Hepatocyte (in vitro differentiated cells): Measurements from ENCODE around the gene CPEB3. TPM values are rescaled to one million over a fixed set of nuclear protein-coding genes. Genes with fewer than 3 reads are reported as not detected.
"Not testable (repeated sequence)": the region's sequence is repeated elsewhere in the genome, so short reads cannot be mapped to it uniquely, and the experiment has no call there.

ENCODE experiments used
- DNase-seq: peaks from one replicate; pipeline ENCODE4 v3.0.0-alpha.2; 2016; ENCODE audit warnings: low spot score
- H2AFZ ChIP-seq: fragments of 200-600 bp; sonication (generic); 2 replicates; pipeline ENCODE4 v1.6.0; 2016; ENCODE audit warnings: antibody characterized with exemption, mild to moderate bottlenecking
- H3K27ac ChIP-seq: fragments of 200-600 bp; sonication (generic); 2 replicates; pipeline ENCODE4 v1.5.1; 2016; ENCODE audit warnings: mild to moderate bottlenecking
- H3K27me3 ChIP-seq: fragments of 200-600 bp; sonication (generic); 2 replicates; pipeline ENCODE4 v1.6.1; 2016
- H3K36me3 ChIP-seq: fragments of 200-600 bp; sonication (generic); replicated peaks from 2 replicates; pipeline ENCODE4 v1.5.1; 2016; ENCODE audit warnings: low read depth; ENCODE audit not compliant: insufficient read depth
- H3K4me1 ChIP-seq: fragments of 200-600 bp; sonication (generic); 2 replicates; pipeline ENCODE4 v1.5.1; 2016; ENCODE audit warnings: mild to moderate bottlenecking, moderate library complexity; ENCODE audit not compliant: insufficient read depth
- H3K4me2 ChIP-seq: fragments of 200-600 bp; sonication (generic); 2 replicates; pipeline ENCODE4 v1.6.0; 2016
- H3K4me3 ChIP-seq: fragments of 200-600 bp; sonication (generic); 2 replicates; pipeline ENCODE4 v1.5.1; 2016; ENCODE audit warnings: mild to moderate bottlenecking
- H3K79me2 ChIP-seq: fragments of 200-600 bp; sonication (generic); 2 replicates; pipeline ENCODE4 v1.6.0; 2017; ENCODE audit warnings: mild to moderate bottlenecking
- H3K9me2 ChIP-seq: fragments of 200-600 bp; sonication (generic); replicated peaks from 2 replicates; pipeline ENCODE4 v1.6.0; 2017; ENCODE audit warnings: mild to moderate bottlenecking; ENCODE audit not compliant: insufficient read depth
- H3K9me3 ChIP-seq: fragments of 200-600 bp; sonication (generic); 2 replicates; pipeline ENCODE4 v1.5.1; 2016; ENCODE audit warnings: low read depth, mild to moderate bottlenecking
- H4K20me1 ChIP-seq: fragments of 200-600 bp; sonication (generic); 2 replicates; pipeline ENCODE4 v1.6.0; 2016; ENCODE audit warnings: mild to moderate bottlenecking; ENCODE audit not compliant: insufficient read depth, poor library complexity, severe bottlenecking
- EZH2 ChIP-seq: fragments of 200-600 bp; sonication (generic); IDR thresholded peaks from 2 replicates; pipeline ENCODE4 v1.6.1; 2016; ENCODE audit warnings: antibody characterized with exemption, mild to moderate bottlenecking, borderline replicate concordance
- EZH2phosphoT487 ChIP-seq: fragments of 200-600 bp; sonication (generic); IDR thresholded peaks from one replicate; pipeline ENCODE4 v1.6.1; 2018; ENCODE audit warnings: antibody characterized with exemption, mild to moderate bottlenecking, low read depth, moderate library complexity; ENCODE audit not compliant: unreplicated experiment, severe bottlenecking
- WGBS: methylation state at CpG from one replicate; pipeline ENCODE4 v1.1.6; 2016; ENCODE audit warnings: low lambda C conversion rate; ENCODE audit errors: missing lambda C conversion rate; 5-methylcytosine and 5-hydroxymethylcytosine counted together
- polyA plus RNA-seq: library from polyadenylated mRNA; unstranded; fragments of >200 nt; fragmentation: Nextera tagmentation; extraction: Ambion mirVana; gene quantifications from 2 replicates; pipeline ENCODE4 v1.2.1, GENCODE V29; 2016
- total RNA-seq: library from RNA; depleted of rRNA; stranded (reverse); fragments of >200 nt; gene quantifications from 2 replicates; pipeline ENCODE4 v1.2.3, GENCODE V29; 2014
- TF ChIP-seq, protein P1 (sequence below): fragments of 200-600 bp; sonication (generic); IDR thresholded peaks from 2 replicates; pipeline ENCODE4 v1.5.1; 2016; ENCODE audit warnings: antibody characterized with exemption, mild to moderate bottlenecking; ENCODE audit not compliant: poor library complexity

Gene CPEB3
- total RNA-seq, result 4.1 and 4.9 TPM in 2 replicates
- polyA plus RNA-seq, result 3.8 and 4.0 TPM in 2 replicates

DNA sequence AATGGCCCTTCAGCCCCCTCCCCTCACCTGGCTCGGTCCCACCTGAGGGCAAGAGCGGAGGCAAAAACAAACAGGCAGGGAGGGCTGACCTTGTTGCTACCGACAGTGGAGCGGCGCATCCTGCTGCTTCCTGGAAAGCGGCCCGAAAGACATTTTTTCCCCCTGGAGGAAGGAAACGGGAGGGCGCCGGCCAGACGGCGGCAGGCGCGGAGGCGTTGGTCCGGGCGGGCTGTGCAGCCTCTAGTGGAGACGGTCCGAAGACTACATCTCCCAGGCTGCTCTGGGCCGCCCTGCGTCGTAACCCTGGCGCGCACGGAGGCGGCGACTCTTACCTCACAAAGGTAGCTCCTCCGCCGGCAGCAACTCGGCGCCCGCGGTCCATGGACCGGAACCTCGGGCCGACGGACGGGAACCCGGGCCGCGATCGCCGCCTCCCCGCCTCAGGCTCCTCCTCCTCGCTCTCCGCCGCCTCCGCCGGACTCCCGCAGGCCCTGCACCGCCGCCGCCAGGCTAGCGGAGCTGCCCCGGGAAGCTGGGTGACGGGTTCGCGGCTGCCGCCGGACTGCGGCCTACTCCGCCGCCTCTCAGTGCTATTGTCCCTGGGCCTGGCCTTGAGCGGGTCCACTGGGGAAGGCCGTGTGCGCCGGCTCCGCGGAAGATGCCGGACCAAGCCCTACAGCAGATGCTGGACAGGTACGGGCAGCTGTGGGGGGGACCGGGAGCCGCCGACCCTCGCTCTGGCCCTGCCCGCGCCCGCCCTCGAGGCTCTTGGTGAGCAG lies at the start of gene CPEB3, which contains the start of gene MARCHF5:
CPEB3 (minus strand) TSS at position 242 of the 779 bp plus-strand sequence. CDS start 50,728 bp downstream, outside the sequence.
MARCHF5 (plus strand) TSS at position 331 of the 779 bp plus-strand sequence; CDS start at position 659, 328 bp downstream.
- Histone ChIP-seq H4K20me1 (peaks cover 31% of the 10 kb centered on the region), H3K9me3 (no peaks in the 10 kb centered on the region), H3K4me2 (peak within 1 kb of the TSS; percentile 82), H3K27me3 (no peaks in the 10 kb centered on the region), H3K27ac (peak within 1 kb of the TSS; percentile 90), H2AFZ (peak within 1 kb of the TSS; percentile 88), H3K4me3 (peak within 1 kb of the TSS; percentile 61), H3K36me3 (no peaks in the 10 kb centered on the region), H3K9me2 (no peaks in the 10 kb centered on the region), H3K79me2 (peaks cover 78% of the 10 kb centered on the region), H3K4me1 (peaks cover 7% of the 10 kb centered on the region)
- no peak for TF ChIP-seq EZH2
- no peak for TF ChIP-seq EZH2phosphoT487
- TF ChIP-seq, protein P1, sequence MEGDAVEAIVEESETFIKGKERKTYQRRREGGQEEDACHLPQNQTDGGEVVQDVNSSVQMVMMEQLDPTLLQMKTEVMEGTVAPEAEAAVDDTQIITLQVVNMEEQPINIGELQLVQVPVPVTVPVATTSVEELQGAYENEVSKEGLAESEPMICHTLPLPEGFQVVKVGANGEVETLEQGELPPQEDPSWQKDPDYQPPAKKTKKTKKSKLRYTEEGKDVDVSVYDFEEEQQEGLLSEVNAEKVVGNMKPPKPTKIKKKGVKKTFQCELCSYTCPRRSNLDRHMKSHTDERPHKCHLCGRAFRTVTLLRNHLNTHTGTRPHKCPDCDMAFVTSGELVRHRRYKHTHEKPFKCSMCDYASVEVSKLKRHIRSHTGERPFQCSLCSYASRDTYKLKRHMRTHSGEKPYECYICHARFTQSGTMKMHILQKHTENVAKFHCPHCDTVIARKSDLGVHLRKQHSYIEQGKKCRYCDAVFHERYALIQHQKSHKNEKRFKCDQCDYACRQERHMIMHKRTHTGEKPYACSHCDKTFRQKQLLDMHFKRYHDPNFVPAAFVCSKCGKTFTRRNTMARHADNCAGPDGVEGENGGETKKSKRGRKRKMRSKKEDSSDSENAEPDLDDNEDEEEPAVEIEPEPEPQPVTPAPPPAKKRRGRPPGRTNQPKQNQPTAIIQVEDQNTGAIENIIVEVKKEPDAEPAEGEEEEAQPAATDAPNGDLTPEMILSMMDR, result peak; percentile 50
- DNase-seq, result peak; percentile 97
- WGBS, result under 1% methylated on average over 50 of the region's 79 CpGs

DNA sequence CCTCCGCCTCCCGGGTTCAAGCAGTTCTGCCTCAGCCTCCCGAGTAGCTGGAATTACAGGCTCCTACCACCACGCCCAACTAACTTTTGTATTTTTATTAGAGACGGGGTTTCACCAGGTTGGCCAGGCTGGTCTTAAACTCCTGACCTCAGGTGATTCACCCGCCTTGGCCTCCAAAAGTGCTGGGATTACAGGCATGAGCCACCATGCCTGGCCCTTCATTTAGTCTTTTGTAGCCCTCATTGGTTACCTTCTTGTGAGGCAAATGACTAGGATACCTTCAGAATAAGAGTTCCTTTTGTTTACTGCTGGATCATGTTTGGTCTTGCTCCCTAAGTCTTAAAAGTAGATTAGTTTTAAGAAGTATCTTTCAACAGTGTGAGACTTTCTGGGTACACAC lies 39.0 kb upstream of the CPEB3 start:
- not testable (repeated sequence) for H3K36me3 ChIP-seq, DNase-seq, H3K9me3 ChIP-seq, H3K27ac ChIP-seq, H3K9me2 ChIP-seq, H3K4me3 ChIP-seq, H2AFZ ChIP-seq, H3K4me2 ChIP-seq, H3K27me3 ChIP-seq
- Histone ChIP-seq H3K4me1 (peaks cover 25% of the 10 kb centered on the region), H3K79me2 (peaks cover 86% of the 10 kb centered on the region), H4K20me1 (peaks cover 42% of the 10 kb centered on the region)
- WGBS, result 86% methylated on average over 6 of the region's 6 CpGs

DNA sequence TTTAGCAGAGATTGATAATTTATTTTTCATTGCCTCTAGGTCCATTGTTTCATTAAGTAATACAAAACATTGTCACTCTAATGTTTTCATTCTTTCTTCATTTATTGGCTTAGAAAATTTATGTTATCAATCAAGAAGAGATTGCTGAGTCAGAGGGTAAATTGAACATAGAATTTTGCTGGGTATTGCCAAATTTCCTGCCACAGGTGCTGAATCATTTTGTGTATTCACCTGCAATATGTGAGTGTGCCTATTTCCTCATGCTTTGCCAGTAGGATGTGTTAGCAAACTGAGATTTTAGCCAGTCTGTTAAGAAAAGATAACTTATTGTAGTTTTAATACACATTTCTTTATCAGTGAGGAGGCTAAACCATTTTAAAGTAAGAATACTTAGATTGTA lies 38.1 kb upstream of the CPEB3 start:
- Histone ChIP-seq H3K27me3 (no peaks in the 10 kb centered on the region), H3K9me3 (no peaks in the 10 kb centered on the region)

More for the DNA sequence above, 38.1 kb upstream of the CPEB3 start:
- H3K4me2 ChIP-seq, result no peak overlapping the region
- H3K79me2 ChIP-seq, result peaks cover 89% of the 10 kb centered on the region
- no peak for TF ChIP-seq EZH2
- TF ChIP-seq, protein P1, result no peak
- no peak for TF ChIP-seq EZH2phosphoT487
- no peak overlapping the region for H2AFZ ChIP-seq
- H4K20me1 ChIP-seq, result peaks cover 47% of the 10 kb centered on the region
- H3K27ac ChIP-seq, result peak overlapping the region; percentile 0
- no peak for DNase-seq
- H3K9me2 ChIP-seq, result no peaks in the 10 kb centered on the region
- H3K4me1 ChIP-seq, result peaks cover 19% of the 10 kb centered on the region
- H3K4me3 ChIP-seq, result no peak overlapping the region
- no peaks in the 10 kb centered on the region for H3K36me3 ChIP-seq
